ENCODE results near the gene FOXN3.

The FOXN3 gene

DNA sequence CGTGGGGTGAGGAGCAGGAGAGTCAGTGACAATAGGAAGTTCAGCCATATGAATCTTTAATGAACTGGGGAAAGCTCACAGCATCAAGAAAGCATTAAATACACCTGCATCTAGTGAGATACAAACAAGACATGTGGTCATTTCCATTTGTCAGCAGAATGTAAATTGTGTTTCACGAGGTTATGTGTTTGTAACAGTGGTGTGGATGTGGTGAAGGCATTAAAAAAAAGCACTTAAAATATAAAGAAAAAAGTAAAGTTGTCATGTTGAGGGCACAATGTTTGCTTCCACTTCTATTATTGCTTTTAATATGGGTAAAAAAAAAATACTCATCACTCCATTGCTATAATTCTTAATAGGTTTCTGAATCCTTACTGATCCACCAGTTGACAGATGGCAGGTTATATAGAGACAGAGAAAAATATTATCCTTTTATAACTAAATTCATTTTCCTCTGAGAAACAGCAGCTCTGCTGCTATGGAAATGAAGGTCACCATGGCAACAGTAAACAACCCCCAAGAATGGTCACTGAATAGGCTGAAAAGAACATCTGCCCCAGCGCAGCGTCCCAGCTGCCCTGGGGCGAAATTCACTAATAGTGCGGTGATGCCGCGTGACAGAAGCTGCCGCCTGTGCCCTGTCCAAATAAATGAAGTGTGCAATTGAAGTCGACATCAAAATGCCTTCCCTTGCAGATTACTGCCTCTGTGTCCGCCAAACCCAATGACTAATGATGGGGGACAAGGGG is 226.1 kb downstream of the FOXN3 start:
- peak; percentile 49 for DNase-seq (ENCODE audit: low spot score)

DNA sequence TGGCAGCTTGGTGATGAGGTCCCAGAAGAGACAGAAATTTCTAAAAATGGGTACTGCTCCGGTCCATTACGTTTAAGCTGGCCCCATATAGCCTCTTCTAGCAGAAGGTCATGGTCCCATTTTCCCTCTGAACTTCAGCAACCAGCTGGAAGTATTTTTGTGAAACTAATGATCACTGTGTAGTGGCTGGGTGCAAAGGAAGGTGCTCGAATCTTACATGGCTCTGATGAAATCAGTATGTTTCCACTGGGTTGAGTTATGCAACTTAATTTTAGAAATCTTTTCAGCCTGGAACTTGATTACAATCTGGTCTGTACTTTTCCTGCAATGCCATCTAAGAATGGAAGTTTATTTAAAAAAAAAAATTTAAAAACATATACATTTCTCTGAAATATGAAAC is 228.5 kb downstream of the FOXN3 start:
- DNase-seq (ENCODE audit: low spot score) = no peak

DNA sequence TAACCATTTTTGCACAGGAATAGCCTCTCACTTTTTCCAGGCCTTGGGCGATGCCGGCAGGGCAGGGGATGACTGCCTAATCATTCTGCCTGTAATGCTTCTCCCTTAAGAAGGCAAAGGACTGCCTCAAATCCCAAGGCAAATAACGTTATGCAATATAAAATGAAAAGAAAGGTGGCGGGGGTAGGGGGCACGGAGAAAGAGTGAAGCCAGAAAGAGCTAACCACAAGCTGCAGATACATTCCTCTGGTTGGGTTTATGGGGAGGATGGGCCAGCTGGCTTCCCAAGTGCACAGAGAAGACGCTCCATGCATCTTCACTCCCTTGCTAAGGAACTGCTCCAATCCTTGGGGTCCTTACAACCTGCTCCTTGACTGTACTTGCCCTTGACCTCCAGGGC is 229.5 kb downstream of the FOXN3 start:
- DNase-seq (ENCODE audit: low spot score) = no peak

DNA sequence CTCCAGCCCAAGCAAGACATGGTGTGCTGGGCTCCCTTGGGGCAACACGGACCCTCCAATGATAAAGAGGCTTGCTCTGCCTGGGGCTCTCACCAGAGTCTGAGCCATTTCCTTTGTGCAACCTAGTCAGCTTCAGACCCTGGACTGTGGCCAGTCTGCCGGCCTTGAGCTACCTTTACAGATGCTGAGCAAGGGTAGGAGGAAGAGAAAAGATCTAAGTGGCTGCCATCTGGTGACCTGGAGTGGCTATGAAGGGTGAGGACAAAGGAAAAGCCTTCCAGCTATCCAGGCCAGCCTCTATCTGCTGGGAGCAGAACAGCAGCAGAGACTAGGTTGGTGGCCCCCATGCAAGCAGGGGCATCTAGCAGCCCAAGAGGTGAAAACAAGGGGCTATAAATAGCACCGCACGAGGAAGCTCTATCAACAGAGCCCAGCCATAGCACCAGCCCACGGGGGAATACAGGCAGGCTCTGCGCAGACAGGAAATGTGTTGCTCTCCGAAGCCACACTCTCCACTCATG is 230.1 kb downstream of the FOXN3 start:
- DNase-seq (ENCODE audit: low spot score) = no peak

DNA sequence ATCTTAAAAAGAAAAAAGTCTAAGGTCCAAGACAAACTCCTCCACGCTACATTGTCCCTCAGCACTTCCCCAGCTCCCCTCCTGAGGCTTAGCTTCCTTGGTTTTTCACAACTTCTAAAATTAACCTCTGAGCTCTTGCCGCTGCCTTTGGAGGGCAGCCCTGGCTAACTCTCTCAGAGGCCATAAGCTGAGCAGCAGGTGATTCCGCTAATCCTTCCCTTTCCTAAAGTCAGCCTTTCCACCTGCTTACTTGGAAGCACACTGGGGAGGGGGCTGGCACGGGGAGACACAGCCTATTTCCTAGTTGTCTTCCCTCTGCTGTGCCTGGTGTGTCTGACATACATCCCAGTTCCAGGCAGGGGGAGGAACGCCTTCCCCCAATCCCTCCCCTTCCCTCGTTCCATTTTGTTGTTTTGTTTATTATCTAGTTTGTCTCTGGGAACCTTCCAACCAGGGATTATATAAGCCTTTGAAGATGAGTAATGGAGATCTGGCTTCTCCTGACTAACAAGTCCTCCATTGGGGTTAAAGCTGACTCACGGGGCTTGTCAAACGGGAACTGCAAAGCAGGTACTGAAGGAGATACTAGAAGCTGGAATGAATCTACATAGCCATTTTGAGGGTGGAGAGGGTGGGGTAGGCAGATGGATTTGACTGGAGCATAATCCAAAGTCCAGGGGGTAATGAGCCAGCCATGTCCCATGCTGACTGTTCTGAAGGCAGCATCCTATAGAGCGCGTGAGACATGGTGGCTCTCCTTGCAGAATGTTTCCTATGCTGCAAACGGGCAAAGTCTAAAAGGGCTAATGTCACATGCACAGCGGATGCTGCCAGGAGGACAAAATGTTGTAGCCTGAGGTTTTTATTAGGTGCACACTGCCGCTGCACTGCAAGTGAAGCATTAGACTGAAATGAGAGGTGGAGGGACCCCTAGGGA is 230.8 kb downstream of the FOXN3 start:
- peak; percentile 32 for DNase-seq (ENCODE audit: low spot score)

DNA sequence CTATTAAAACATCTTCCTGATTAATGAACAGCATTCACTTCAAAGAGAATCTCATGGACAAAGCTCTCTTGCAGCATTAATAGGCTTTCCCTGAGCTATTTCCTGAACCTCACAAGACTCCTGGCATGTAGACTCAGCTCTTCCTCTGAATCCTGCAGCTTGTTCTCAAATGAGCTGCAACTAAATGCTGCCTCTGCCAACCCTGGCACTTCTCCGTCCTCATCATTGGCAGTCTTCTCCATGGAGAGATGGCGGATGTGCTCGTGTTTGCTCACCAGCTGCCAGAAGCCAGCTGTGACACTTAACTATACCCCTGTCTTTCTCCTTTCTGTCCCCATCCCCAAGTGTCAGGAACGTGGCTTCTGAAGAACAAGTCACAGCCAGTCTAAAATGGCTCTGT is 232.1 kb downstream of the FOXN3 start:
- DNase-seq (ENCODE audit: low spot score) = peak; percentile 63

DNA sequence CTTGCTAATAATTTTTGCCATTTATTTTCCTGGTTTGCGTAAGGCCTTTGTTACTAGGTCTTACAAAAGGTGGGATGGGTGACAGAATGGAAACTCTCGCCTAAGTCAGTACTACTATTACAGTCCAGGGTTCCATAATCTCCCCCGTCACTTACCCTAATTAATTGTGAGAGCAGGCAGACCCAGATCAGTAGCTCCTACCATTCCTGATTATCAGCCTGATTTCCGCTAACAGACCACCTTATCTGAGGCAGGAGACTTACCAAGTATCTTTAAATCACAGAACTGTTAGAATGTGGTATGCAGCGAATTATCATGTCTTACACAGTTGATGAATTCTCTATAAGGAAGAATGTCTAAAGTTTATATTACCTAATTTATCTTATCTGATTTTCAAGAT is 234.7 kb downstream of the FOXN3 start:
- DNase-seq (ENCODE audit: low spot score) = no peak

DNA sequence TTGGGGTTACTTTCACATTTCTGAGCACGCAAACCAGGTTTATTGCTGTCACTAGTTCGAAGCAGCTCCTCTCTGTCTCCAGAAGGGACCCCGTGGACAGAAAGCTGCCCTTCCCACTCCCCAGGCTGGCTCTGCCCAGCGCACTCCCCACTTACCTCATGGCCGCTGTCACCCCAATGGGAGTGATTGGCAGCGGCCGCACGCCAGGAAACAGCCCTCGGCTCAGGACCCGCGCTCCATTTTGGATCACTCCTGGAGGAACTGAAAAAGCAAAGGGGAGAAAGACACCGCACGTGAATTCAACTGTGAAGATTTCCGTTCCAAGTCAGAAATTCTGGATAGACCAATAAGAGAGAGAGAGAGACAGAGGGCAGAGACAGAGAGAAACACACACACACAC is 236.5 kb downstream of the FOXN3 start:
- no peak for DNase-seq (ENCODE audit: low spot score)

DNA sequence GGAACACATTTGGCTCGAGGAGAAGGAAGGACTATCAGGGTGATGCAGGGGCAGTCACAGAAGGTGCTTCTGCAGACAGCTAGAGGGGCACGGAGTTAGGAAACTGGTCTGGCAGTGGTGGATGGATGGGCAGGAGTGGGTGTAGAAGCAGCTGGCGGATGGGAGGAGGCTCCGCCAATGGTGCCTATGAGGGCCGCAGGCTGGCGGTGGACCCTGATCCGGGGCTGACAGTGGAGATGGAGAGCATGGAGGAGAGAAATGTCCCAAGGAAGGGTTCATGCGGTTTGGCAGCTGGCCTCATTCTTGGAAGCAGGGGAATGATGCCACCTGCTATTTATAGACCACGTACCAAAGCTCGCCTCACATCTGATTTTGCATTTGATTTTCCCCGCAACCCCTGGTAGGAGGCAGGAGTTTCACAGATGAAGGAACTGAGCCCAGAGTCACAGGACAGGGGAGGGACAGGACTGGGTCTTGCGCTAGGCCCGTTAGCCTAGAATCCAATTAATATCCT is 237.1 kb downstream of the FOXN3 start:
- DNase-seq (ENCODE audit: low spot score) = no peak

DNA sequence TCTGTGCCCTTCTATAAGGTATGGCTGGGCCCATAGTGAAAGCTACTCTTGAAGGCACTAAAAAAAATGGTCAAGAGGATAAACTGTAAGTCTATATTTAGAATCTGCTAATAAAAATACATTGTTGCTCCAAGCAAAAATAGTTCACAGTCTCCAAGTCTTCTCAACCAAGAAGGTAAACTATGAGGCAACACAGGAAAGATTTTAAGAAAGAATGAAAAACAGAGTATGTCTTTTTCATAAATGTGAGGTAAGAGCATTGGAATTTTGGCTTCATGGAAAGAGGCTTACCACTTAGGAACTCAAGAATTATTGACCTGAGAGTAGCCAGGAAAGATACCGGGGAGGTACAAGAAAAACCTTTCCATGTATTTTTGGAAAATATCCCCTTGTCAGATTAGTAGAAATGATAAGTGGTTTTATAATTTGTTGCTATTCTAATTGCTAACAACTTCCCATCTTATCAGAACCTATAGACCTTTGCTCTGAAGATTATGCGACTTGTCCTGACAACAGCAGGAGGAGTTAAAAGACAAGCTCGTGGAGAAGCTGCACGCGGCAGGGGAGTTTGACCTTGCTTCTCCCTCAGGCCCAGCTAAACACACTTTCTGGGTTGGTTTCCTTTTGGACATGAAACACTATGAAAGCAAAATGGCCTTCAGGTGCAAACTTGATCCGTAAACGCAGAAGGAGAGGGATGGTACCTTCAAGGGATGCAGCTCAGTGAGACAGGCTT is 238.1 kb downstream of the FOXN3 start:
- no peak for DNase-seq (ENCODE audit: low spot score)

DNA sequence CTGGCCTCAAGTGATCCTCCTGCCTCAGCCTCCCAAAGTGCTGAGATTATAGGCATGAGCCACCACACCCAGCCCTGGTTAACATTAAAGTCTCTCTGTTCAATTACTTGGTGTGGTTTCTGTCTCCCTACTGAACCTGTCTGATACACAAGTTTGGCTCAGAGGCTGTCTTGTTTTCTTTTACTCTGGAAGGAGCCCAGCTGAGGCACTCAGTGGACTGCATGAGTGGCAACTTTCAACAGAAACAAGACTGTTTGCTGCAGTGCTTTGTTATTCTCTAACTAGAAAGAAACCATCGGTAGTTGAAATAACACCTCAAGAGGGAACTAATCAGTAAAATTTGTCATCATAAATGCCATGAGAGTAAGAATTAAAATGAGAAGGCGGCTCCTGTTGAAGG is 238.7 kb downstream of the FOXN3 start:
- DNase-seq (ENCODE audit: low spot score) = no peak

DNA sequence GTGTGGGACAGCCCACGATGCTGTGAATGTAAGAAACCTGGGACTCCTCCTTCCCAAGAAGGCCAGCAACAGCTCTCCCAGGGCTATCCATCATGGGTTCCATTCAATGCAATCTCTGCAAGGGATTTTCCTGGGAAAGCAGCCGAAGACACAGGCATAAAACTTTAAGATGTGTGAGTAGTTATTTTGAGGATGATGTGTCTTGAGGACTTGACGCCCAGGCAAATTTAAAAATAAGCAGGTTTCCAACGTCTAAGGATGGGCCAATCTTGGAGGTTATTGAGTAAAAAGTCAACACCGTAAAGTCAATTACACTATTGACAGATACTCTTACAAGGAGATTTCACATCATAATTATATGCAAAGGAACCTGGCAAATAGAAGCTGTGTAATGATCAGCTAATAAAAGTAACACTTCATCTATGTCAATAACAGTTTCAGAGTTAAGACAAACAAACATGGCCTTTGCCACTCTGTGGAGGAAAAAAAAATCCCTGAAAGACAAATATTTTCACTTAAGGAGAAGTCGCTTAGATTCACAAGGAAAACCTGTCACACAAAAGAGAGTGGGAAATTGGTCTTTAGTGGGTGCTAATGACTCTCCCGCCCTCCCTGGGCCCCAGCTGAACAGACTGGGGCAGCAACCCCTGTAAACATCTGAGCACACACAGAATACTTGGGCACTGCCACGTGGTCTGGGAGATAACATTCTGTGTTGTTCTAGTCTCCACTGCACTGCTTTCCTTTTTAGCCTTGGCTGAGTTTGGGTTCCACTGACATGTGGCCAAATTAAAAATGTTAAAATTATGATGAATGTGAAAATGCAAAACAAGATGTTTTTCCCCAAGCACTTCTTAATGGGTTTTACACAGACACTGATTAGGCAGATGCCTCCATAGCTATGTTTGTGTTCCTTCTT is 240.9 kb downstream of the FOXN3 start:
- no peak for DNase-seq (ENCODE audit: low spot score)

DNA sequence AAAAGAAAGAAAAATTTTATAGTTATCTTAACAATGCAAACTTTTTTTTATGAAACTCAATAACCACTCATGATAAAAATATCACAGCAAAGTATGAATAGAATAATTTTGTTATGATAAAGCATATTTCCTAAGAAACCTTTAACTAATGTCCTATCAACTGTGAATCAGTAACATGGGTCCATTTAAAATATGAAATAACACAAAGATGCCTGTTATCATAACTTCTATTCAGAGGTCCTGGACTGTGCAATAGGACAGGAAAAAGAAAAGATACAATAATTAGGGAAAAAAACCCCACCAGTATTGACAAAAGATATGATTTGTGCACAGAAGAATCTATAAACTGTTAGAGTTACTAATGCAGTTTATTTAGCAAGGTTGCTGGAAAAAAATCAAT is 245.4 kb downstream of the FOXN3 start:
- DNase-seq (ENCODE audit: low spot score) = no peak

DNA sequence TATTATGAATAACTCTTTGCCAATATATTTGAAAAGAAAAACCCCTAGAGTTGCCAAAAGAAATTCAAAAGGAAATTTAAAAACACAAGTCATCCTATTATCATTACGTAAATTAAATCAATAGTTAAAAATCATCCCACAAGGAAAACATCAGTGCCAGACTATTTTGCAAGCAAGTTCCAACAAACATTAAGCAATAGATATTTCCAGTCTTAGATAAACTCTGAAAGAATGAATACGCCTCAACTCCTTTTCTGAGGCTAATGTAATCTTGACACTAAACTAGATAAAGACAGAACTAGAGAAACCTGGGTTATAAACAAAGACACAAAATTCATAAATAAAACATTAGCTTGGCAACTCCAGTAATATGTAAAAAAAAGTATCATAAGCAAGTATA is 245.9 kb downstream of the FOXN3 start:
- DNase-seq (ENCODE audit: low spot score) = no peak

DNA sequence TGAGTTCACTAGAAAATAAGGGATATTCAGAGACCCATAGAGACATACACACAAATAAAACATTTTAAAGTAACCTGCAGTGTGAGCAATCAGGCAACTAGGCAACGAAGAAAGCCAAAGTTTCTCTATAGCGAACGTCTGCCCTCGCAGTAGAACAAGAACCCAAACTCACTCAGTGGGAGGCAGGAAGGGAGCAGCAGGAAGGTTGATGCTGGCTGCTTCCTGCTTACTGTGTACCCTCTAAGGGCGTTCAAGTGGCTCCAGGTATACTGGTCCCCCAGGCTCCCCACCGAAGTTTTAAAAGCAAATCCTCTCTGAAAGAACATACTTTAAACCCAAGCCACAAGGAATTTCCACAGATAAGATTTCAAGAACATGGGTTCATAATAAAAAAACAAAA is 249.3 kb downstream of the FOXN3 start:
- DNase-seq (ENCODE audit: low spot score) = no peak

DNA sequence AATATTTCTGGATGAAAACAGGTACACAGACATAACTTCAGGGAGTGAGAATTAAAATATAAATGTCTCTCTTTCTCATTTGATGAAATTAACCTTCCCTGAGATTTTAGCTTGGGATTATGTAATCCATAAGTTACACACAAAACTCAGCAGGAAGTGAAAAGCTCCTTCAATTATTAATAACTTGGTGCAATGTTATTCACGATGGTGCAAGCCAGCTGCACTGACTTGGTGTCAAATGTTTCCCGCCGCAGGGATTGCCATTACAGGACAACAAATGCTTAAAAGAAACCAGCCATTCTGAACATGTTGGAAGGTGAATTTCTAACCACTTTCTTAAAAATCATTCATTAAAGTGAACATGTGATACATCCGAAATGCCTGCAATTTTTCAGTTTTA is 250.4 kb downstream of the FOXN3 start:
- DNase-seq (ENCODE audit: low spot score) = no peak

DNA sequence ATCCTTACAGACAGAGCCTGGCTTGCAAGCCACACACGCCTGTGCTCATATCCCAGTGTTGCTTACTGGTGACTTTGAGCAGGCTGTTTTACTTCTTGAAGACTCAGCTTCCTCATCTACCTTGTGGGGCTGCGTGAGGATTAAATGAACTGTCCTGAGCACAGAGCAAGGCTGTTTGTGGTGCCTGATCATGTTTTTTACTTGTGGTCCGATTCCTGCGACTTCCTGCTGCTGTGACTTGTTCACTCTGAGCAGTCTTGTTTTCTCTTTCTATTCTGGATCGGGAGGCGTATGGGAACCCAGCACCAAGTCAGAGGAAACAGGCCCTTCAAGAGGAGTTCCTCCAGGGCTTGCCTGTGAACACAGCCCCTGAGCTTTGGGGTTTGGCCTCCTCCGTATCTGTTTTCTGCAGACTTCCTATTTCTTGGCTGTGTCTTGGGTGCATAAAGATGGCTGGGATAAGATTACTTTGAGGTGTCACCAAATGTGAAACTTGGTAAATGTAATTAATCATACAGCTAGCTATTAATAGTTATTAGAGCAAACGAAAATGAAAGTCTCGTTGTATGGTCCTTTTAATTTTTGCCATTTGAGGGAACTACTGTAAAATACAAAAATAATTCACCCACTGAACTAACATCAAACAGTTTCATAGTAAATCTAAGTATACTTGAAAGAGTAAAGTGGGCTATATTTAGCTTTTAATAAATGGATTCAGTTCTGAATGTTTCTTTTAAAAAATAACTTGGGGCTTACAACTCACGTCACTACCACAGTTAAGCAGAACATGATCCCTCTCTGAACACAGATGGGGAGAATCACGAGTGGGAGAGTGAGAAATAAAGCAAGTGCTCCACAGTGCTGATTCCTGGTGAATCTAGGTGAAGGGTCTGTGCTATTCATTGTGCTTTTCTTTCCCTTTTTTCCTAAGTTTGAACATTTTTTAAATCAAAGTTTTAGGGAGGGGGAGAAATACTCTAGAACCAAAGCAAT is 251.5 kb downstream of the FOXN3 start:
- peak; percentile 52 for DNase-seq (ENCODE audit: low spot score)

DNA sequence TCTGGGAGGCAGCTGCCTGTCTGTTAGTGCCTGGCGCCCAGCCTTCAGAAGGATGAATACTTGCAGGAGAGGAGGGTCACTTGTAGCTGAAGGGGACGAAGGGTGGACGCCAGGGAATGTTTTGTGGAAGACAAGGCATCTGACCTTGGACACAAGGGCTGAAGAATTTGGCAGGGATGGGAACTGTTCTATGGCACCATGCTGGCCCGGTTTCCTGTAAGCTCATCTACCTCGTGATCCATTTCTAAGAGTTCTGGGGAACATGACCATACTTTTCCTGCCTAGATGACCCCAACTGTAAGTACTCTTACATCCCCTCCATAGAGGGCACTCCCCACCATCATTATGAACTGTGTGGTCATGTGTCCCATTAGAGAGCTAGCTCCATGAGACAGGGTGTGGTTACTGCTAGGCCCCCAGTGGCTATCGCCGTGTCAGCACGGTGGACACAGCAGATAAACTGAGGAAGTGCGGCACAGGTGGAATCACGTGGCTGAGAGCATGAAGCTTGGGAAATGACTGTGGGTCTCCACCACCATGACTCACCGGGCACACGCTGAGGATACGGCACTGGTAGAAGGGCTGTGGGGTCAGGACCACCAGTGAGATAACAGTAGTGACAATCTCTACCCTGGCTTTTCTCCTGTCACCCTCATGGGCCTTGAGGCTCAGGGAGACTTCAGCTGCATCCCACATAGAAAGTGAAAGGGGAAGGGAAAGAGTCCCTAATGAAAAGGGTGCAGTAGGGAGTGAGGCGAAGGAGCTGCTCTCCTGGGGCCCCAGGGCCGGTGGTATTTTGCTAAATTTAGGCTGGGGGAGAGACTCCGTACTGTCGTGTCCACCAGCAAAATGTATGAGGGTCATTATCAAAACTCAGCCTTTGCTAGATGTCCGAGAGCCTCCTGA is 252.6 kb downstream of the FOXN3 start:
- DNase-seq (ENCODE audit: low spot score) = no peak
